ENCODE data around the gene PKMYT1. TPM values are rescaled to one million over a fixed set of nuclear protein-coding genes. Genes with fewer than 3 reads are reported as not detected.

Gene PKMYT1
- total and polyA plus RNA-seq, 2 of the 4 experiments (the other 2 are of a cell fraction): 1.8 to 14.9 TPM

GRCh38 chr16:3014971-3015370, 34.7 kb upstream of the PKMYT1 start:
- no peak overlapping the region for H3K4me3 ChIP-seq (ENCODE audit: insufficient read depth, low read depth, low read length)
- no peak overlapping the region for H4K8ac ChIP-seq (ENCODE audit: low read depth in 2 of 2, low read length in 2 of 2)
- H4K5ac ChIP-seq (ENCODE audit: low read depth, low read length): no peak overlapping the region
- no peak overlapping the region for H3K4ac ChIP-seq (ENCODE audit: low read depth, low read length)
- no peak overlapping the region for H2AFZ ChIP-seq (replicated peaks; ENCODE audit: low read length, poor library complexity)
- H3K18ac ChIP-seq (ENCODE audit: low read depth, low read length): no peak overlapping the region
- no peak overlapping the region for H2BK5ac ChIP-seq (ENCODE audit: low read depth, low read length, poor library complexity, severe bottlenecking)
- H3K56ac ChIP-seq (ENCODE audit: extremely low read depth, insufficient read depth, low read length): no peak overlapping the region
- no peak overlapping the region for H4K91ac ChIP-seq (ENCODE audit: insufficient read depth, low read depth, low read length)
- H3K9me3 ChIP-seq (ENCODE audit: control insufficient read depth, insufficient read depth, low read length): no peaks in the 10 kb centered on the region
- no peak overlapping the region for H3K14ac ChIP-seq (replicated peaks; ENCODE audit: low read depth, low read length)
- H4K20me1 ChIP-seq (ENCODE audit: insufficient read depth, low read length): peaks cover 4% of the 10 kb centered on the region; the same call in 1 of the 2 replicates
- intact Hi-C loops (cut with micrococcal nuclease): no loop called here
- H3K4me2 ChIP-seq (ENCODE audit: low read depth, low read length): no peak overlapping the region
- no peak overlapping the region for H2BK15ac ChIP-seq (ENCODE audit: low read depth, low read length)
- no peak overlapping the region for H2BK20ac ChIP-seq (ENCODE audit: low read depth, low read length)
- H3K23ac ChIP-seq (ENCODE audit: low read depth, low read length): no peak overlapping the region
- H3K36me3 ChIP-seq (ENCODE audit: control insufficient read depth, insufficient read depth, low read length): no peaks in the 10 kb centered on the region
- TF ChIP-seq MXI1 (IDR thresholded peaks at IDR 0.05; ENCODE audit: borderline replicate concordance, low read depth, low read length): no peak
- no peak for TF ChIP-seq MAZ (IDR thresholded peaks at IDR 0.05; ENCODE audit: borderline replicate concordance, low read depth, low read length)
- TF ChIP-seq CHD1 (IDR thresholded peaks at IDR 0.05; ENCODE audit: low read depth, low read length): no peak
- no peak for TF ChIP-seq FOS (IDR thresholded peaks at IDR 0.05; ENCODE audit: low read depth, low read length)
- no peak for TF ChIP-seq SMC3 (IDR thresholded peaks at IDR 0.05; ENCODE audit: low read depth, low read length)
- TF ChIP-seq ELK1 (IDR thresholded peaks at IDR 0.05; ENCODE audit: borderline replicate concordance, low read depth, low read length): no peak
- TF ChIP-seq CEBPB (IDR thresholded peaks at IDR 0.05; ENCODE audit: low read depth, low read length): no peak
- TF ChIP-seq RCOR1 (IDR thresholded peaks at IDR 0.05; ENCODE audit: insufficient replicate concordance, low read length): no peak
- no peak for TF ChIP-seq RFX5 (IDR thresholded peaks at IDR 0.05; ENCODE audit: low read depth, low read length)
- TF ChIP-seq NFE2L2 (IDR thresholded peaks at IDR 0.05; ENCODE audit: low read depth, low read length): no peak
- TF ChIP-seq CTCF (conservative IDR thresholded peaks at IDR 0.05; ENCODE audit: low read depth, low read length): no peak
- no peak for TF ChIP-seq POLR2A (IDR thresholded peaks at IDR 0.05; ENCODE audit: low read depth, low read length)
- TF ChIP-seq USF2 (IDR thresholded peaks at IDR 0.05; ENCODE audit: low read depth, low read length): no peak
- TF ChIP-seq RAD21 (IDR thresholded peaks at IDR 0.05; ENCODE audit: low read length): no peak
- no peak for TF ChIP-seq MAFK (IDR thresholded peaks at IDR 0.05; ENCODE audit: low read depth, low read length)
- no peak for TF ChIP-seq BHLHE40 (IDR thresholded peaks at IDR 0.05; ENCODE audit: low read depth, low read length)
- DNase-seq: no peak
- H3K4me1 ChIP-seq (ENCODE audit: control insufficient read depth, insufficient read depth, low read length): 0 out of 2 replicates have a peak, but pooled peaks cover 3% of the 10 kb centered on the region
- no peaks in the 10 kb centered on the region for H3K9me1 ChIP-seq (ENCODE audit: insufficient read depth, low read length)
- H2BK120ac ChIP-seq (ENCODE audit: low read depth, low read length): no peak overlapping the region
- no peak for ATAC-seq (ENCODE audit: low read depth)
- H3K9ac ChIP-seq (ENCODE audit: low read depth, low read length): no peak overlapping the region
- dilution Hi-C loops (cut with HindIII; ENCODE audit: low sequenced_read_pairs, unreplicated experiment): no loop called here
- H3K79me1 ChIP-seq (ENCODE audit: low read depth in 1 of 2, low read length in 2 of 2): peaks cover 0 to 7% of the 10 kb centered on the region in 2 experiments; a peak in 2 of 4 replicates
- BruUV-seq (replicated peaks): no TSS peak
- POLR2A ChIA-PET (ENCODE audit: unreplicated experiment): no interaction called here
- no CpG with 5 or more reads among the region's 6 CpGs for WGBS, 2 experiments (ENCODE audit: extremely low coverage in 2 of 2, insufficient read length in 1 of 2)
- no peak overlapping the region for H2AK5ac ChIP-seq (ENCODE audit: low read depth, low read length)
- H3K27me3 ChIP-seq (ENCODE audit: control insufficient read depth, insufficient read depth, low read length): peaks cover 33% of the 10 kb centered on the region
- H2AK9ac ChIP-seq (replicated peaks; ENCODE audit: low read depth, low read length, poor library complexity): no peak overlapping the region
- CTCF ChIA-PET: interaction anchor here (0.7 kb wide), 1 partner anchor 11 kb away, joined by 12 read pairs; no protein-coding TSS in a partner anchor
- no peak overlapping the region for H3K27ac ChIP-seq (ENCODE audit: insufficient read depth, low read length)
- in situ Hi-C loops (cut with MboI; ENCODE audit: low sequenced_read_pairs): no loop called here
